ENCODE data around the gene SAE1.

SAE1 gene

DNA sequence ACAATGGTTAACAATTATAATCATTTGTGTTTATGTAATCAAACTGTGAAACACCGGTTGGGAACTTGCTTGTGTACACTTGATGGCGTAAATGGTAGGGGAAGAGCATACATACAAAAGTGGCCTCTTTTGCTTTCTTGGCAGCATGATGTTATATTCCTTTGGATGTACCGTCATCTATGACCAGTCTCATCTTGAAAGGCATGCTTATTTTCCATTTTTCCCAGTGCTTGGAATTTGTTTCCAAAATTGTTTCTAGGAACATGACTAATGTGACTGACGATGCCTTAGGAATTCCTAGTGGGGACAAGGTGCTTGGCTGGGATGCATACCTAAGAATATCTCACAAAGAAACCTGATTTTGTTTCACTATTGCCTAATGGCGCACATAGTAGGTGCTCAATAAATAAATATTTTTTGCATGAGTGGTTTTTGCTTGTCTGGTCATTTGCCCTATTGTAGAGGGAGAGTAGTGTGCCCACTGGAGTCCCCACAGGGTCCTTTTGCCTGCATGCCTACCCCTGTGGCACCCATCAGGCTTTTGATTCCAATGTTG, 45.5 kb downstream of the SAE1 start:
- TF ChIP-seq ZFX (IDR thresholded peaks at IDR 0.05), result no peak
- TF ChIP-seq, protein P1, sequence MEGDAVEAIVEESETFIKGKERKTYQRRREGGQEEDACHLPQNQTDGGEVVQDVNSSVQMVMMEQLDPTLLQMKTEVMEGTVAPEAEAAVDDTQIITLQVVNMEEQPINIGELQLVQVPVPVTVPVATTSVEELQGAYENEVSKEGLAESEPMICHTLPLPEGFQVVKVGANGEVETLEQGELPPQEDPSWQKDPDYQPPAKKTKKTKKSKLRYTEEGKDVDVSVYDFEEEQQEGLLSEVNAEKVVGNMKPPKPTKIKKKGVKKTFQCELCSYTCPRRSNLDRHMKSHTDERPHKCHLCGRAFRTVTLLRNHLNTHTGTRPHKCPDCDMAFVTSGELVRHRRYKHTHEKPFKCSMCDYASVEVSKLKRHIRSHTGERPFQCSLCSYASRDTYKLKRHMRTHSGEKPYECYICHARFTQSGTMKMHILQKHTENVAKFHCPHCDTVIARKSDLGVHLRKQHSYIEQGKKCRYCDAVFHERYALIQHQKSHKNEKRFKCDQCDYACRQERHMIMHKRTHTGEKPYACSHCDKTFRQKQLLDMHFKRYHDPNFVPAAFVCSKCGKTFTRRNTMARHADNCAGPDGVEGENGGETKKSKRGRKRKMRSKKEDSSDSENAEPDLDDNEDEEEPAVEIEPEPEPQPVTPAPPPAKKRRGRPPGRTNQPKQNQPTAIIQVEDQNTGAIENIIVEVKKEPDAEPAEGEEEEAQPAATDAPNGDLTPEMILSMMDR (conservative IDR thresholded peaks at IDR 0.05), result no peak
- no peak overlapping the region for H3K27ac ChIP-seq

DNA sequence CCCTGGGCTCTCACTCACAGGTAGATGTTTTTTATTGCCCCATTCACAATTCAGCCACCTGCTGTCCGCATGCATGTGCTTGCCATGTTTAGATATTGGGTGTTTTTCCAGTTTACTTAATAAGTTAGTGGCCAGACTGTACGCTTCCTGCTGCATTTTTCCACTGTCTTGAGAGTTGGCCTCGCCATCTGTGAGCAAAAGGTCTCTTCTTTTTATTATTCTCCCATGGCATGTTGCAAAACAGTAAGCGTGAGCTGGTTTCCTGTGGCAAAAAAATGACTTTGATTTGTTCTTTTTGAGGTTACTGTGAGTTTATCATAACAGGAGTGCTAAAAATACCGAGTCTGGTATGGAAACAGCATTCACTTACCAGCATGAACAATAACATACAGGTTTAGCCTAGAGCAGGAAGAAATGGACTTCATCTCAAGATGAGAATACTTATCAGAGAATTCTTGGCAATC, 46.0 kb downstream of the SAE1 start:
- TF ChIP-seq, protein P1 (conservative IDR thresholded peaks at IDR 0.05), result no peak
- TF ChIP-seq ZFX (IDR thresholded peaks at IDR 0.05), result no peak
- H3K27ac ChIP-seq, result no peak overlapping the region

DNA sequence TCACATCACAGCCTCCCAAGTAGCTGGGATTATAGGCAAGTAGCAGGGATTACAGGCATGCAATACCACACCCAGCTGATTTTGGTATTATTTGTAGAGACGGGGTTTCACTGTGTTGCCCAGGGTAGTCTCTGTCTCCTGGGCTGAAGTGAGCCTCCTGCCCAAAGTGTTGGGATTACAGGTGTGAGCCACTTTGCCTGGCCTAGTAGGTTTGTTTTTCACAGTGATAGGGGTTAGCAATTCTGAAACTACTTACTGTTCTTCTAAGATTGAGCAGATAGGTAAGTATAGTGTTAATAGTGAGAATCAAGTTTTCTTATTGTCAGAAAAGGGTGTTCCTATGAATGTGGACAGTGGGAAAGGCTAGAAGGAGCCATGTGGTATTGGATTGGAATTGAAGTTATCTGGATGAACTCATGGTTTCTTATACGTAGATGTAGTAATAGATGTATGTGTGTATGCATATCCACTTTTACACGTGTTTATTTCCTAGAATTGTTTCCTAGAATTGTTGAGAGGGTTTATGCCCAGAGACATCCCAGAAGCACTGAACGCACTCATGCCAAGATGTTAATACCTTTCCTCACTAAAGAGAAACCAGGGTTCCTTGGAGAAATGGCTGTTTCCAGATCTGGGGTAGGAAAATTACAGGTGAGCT, 49.1 kb downstream of the SAE1 start:
- TF ChIP-seq ZFX (IDR thresholded peaks at IDR 0.05), result no peak
- TF ChIP-seq, protein P1 (conservative IDR thresholded peaks at IDR 0.05), result no peak
- no peak overlapping the region for H3K27ac ChIP-seq

DNA sequence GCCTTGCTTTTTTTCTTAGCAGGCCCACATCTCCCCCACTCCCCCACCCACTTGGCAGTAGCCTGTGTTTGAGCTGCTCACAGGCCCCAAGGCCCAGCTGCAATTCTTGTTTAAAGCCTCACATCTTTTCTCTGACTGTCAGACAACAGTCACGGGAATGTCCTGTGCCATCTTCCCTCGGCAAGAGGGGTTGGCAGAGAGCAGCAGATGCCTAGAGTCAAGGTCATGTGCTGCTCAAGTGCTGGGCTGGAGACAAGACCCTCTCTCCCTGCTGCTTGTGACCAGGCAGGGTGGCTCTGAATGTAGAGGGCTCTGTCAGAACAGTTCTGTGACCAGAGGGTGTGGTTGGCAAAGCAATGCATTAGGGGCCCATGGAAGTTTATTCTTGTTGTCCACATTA, 53.0 kb downstream of the SAE1 start:
- H3K27ac ChIP-seq, result no peak overlapping the region
- TF ChIP-seq ZFX (IDR thresholded peaks at IDR 0.05), result no peak

DNA sequence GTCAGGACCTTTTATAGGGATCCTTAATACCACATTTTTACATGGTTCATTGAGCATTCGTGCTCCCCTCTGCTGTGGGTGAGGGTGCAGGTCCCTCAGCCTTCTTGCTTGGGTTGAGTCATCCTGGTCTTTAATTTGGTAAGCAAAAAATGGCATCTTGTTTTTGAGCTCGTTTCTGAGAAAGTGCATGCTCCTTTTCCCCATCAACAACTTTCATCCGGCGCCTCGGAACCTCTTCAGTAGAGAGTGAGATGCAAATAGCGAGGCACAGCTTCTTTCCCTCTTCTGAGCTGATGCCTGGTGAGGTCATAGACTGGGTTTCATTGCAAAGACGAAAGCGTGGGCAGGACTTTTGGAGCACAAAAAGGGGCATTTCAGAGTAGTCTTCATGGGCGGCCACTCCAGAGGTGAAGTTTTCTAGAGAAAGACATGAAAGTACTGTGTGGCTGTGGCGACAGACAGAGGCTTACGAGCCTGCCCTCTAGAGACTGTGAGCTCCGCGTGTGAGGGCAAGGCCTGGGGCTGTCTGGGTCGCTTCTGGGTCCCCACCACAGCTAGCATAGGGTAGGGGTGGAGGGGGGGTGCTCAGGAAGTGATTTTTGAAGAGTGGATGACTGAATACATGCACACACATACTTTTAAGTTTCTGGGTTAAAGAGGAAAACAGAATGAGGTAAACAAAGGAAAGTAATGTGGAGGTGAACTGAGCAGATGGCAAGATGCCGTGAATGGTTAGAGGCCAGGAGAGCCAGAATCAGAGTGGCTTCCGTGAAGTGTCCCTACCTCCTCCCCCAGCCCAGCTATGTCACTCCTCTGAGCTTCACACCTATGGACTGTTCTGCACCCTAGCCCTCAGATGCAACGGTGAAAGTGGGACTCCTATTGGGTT, 56.1 kb downstream of the SAE1 start:
- no peak overlapping the region for H3K27ac ChIP-seq
- no peak for TF ChIP-seq ZFX (IDR thresholded peaks at IDR 0.05)
- TF ChIP-seq, protein P1 (conservative IDR thresholded peaks at IDR 0.05), result no peak

DNA sequence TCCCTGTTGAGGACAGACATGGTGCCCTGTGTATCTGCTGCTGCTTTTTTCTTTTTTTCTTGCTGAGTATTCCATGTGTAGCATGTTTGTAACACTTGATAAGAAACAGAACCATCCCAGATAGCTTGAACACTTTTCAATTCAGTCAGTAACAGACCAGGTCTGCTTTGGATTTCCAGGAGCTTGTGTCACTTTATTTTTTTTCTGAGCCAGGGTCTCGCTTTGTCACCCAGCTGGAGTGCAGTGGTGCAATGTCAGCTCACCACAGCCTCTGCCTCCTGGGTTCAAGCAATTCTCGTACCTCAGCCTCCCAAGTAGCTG, 56.7 kb downstream of the SAE1 start:
- peak overlapping the region; percentile 65; the same call in 1 of the 2 replicates for H3K27ac ChIP-seq

DNA sequence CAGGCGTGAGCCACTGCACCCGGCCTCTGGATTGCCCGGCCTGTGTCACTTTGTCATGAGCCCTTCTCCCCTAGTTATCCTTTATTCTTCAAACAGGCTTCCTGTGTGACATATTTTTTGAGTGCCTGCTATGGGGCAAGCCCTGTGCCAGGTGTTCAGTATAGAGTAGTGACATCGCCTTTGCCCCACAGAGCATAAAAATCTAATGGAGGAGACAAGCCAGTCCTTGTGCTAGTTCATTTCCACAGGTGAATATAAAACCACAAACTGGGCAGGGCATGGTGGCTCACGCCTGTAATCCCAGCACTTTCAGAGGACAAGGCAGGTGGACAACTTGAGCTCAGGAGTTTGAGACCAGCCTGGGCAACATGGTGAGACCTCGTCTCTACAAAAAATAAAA, 57.2 kb downstream of the SAE1 start:
- H3K27ac ChIP-seq, result peak overlapping the region; percentile 65
- TF ChIP-seq, protein P1 (conservative IDR thresholded peaks at IDR 0.05), result no peak
- TF ChIP-seq ZFX (IDR thresholded peaks at IDR 0.05), result no peak

More for the DNA sequence above, 56.7 kb downstream of the SAE1 start:
- TF ChIP-seq, protein P1 (conservative IDR thresholded peaks at IDR 0.05), result no peak
- no peak for TF ChIP-seq ZFX (IDR thresholded peaks at IDR 0.05)
